ENCODE measurements around the gene CDH8.

Gene CDH8

GRCh38 chr16:61617219-61617783, 418.9 kb downstream of the CDH8 start:
- DNase-seq (ENCODE audit: low spot score) = no peak

- DNase-seq (ENCODE audit: low spot score) = no peak
Observed at GRCh38 chr16:61616088-61616487, 420.1 kb downstream of the CDH8 start.

- DNase-seq (ENCODE audit: low spot score) = no peak
Observed at GRCh38 chr16:61611847-61612491, 424.3 kb downstream of the CDH8 start.

- DNase-seq (ENCODE audit: low spot score) = no peak
Observed at GRCh38 chr16:61606581-61606980, 429.7 kb downstream of the CDH8 start.
